Activated effector memory CD4-positive, alpha-beta T cell treated with Interleukin-2 at 50 U/mL for 16 hours (primary cell): ENCODE measurements around the gene ARMC5.
"Not testable (repeated sequence)": the region's sequence is repeated elsewhere in the genome, so short reads cannot be mapped to it uniquely, and the experiment has no call there.

Experiments used
- DNase-seq: peaks from one replicate; pipeline ENCODE4 v3.0.0-alpha.2; 2020

ARMC5 gene

GRCh38 chr16:31502981-31503380 is 43.7 kb downstream of the ARMC5 start:
- no peak for DNase-seq

DNA sequence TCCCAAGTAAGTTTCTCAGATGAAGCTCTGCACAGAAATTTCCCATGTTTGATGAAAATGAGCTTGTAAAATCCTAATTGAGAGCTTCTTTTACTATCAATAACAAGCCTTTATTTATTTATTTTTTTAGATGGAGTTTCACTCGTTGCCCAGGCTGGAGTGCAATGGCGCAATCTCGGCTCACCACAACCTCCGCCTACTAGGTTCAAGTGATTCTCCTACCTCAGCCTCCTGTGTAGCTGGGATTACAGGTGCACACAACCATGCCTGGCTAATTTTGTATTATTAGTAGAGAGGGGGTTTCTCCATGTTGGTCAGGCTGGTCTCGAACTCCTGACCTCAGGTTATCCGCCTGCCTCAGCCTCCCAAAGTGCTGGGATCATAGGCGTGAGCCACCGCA is 44.3 kb downstream of the ARMC5 start:
- DNase-seq: not testable (repeated sequence)

DNA sequence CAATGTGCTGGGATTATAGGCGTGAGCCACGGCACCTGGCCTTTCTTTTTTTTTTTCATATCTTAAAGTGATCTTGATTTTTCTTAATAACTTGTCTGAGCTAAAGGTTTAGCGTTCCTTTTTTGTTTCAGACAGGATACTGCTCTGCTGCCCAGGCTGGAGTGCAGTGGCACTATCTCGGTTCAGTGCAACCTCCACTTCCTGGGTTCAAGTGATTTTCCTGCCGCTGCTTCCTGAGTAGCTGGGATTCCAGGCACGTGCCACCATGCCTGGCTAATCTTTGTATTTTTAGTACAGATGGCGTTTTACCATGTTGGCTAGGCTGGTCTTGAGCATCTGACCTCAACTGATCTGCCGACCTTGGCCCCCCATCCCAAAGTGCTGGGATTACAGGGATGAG is 44.9 kb downstream of the ARMC5 start:
- no peak for DNase-seq

- no peak for DNase-seq
Measured at GRCh38 chr16:31505483-31505882, 46.2 kb downstream of the ARMC5 start.

GRCh38 chr16:31507617-31507928 is 48.3 kb downstream of the ARMC5 start:
- DNase-seq: no peak

- peak; percentile 74 for DNase-seq
Measured at GRCh38 chr16:31507929-31508705, 48.8 kb downstream of the ARMC5 start, which contains the start of gene RUSF1. RUSF1 (minus strand) TSS chr16:31508391; CDS start chr16:31508373, 18 bp downstream.

DNA sequence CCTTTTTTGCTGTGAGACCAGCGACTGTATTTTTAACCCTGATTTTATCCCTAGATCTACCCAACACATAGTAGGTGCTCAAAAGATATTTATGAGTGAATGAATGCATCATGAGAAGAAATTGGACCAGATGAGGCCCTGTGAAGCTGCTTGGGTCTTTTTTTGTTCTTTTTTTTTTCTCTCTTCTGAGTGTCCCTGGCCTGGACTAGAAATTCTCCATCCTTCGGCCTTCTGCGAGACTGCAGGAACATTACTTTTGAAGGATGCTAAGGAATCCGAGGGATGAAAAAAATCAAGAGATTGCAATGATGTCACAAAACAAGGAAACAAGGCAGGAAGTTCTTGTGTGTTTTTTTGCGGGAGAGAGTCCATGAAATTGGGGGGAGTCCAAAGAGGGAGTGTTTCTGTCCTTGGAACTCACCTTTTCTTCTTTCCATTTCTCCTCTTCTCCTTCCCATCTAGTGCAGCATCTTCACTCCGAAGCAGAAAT is 49.5 kb downstream of the ARMC5 start:
- no peak for DNase-seq

GRCh38 chr16:31513126-31513525 is 53.8 kb downstream of the ARMC5 start:
- no peak for DNase-seq

- DNase-seq: no peak
Measured at GRCh38 chr16:31513884-31514283, 54.6 kb downstream of the ARMC5 start.
